Right lobe of liver (tissue), 6 donors: ENCODE results near the gene SORBS2. TPM values are rescaled to one million over a fixed set of nuclear protein-coding genes. Genes with fewer than 3 reads are reported as not detected.

Source experiments
- ATAC-seq, 4 donors: fragments of 200-7000 bp; cut with Tn5 transposase; one replicate each; pipeline ENCODE4 v1.9.1; 2020; ENCODE audit warnings: mild to moderate bottlenecking in 4 of 4, moderate library complexity in 4 of 4
- DNase-seq, 3 donors: peaks; one replicate each; pipeline ENCODE4 v3.0.0-alpha.2; 2020
- H3K27ac ChIP-seq, 3 donors: fragments of 200-600 bp; one replicate each; pipeline ENCODE4 v1.8.0; 2022
- H3K27me3 ChIP-seq, 2 donors: fragments of 200-600 bp; one replicate each; pipeline ENCODE4 v1.8.0; 2022
- H3K36me3 ChIP-seq, 4 donors: fragments of 200-600 bp; sonication (generic) in 1 of 4; one replicate each; pipeline versions ENCODE4 v1.5.1 to v1.8.0; 2017 to 2022; ENCODE audit warnings: control low read depth in 1 of 4
- H3K4me1 ChIP-seq, 4 donors: fragments of 200-600 bp; sonication (generic) in 1 of 4; one replicate each; pipeline versions ENCODE4 v1.5.1 to v1.8.0; 2017 to 2022; ENCODE audit warnings: control low read depth in 1 of 4
- H3K4me3 ChIP-seq, 3 donors: fragments of 200-600 bp; one replicate each; pipeline ENCODE4 v1.8.0; 2022
- H3K9me3 ChIP-seq, 4 donors: fragments of 200-600 bp; sonication (generic) in 1 of 4; one replicate each; pipeline versions ENCODE4 v1.5.1 to v1.8.0; 2017 to 2022; ENCODE audit warnings: control low read depth in 1 of 4
- POLR2A ChIP-seq: fragments of 450-650 bp; IDR thresholded peaks from one replicate; pipeline ENCODE4 v1.6.1; 2017; ENCODE audit warnings: antibody characterized with exemption, mild to moderate bottlenecking
- WGBS: methylation state at CpG from one replicate; pipeline ENCODE4 v1.1.6; 2018; ENCODE audit warnings: low coverage, low lambda C conversion rate; ENCODE audit not compliant: insufficient coverage; ENCODE audit errors: missing lambda C conversion rate; 5-methylcytosine and 5-hydroxymethylcytosine counted together
- intact Hi-C, 2 donors: fragments of 100-400 bp; cut with DNase I; formaldehyde crosslinking; loops; one replicate each; pipeline versions ENCODE4 v1.11.2 to v1.14.1; 2022
- total RNA-seq, 6 experiments: library from RNA; depleted of rRNA in 2 of 6; stranded (reverse); fragments of >200 nt in 2 of 6; fragmentation: NEBNext Ultra II Directional in 3 of 6; extraction: Animal tissue kit (Norgen Biotek cat#: 25700) in 3 of 6; gene quantifications; one replicate each; pipeline versions ENCODE4 v1.1.0 to v1.2.4, GENCODE V29; 2016 to 2023
- TF ChIP-seq, protein P1 (sequence below), 4 donors: fragments of 200-600 bp in 3 of 4; fragments of 450-650 bp in 1 of 4; IDR thresholded peaks; one replicate each; pipeline versions ENCODE4 v1.5.1 to v1.8.0; 2016 to 2022; ENCODE audit warnings: antibody characterized with exemption in 4 of 4, mild to moderate bottlenecking in 2 of 4
- donor health status: DM: no; HTN: yes; CAD: no.
- donor health status: DM: no; HTN: no; CAD: no.
- donor health status: DM: no; HTN: no; CAD: no.
- donor health status: DM: no; HTN: yes; CAD: no.
- donor health status: DM: no; HTN: yes; CAD: no.

The SORBS2 gene
- total RNA-seq, 6 experiments from 2014 or later: 60.8 to 144 (median 107) TPM

- no peaks in the 10 kb centered on the region for H3K4me1 ChIP-seq
- intact Hi-C loops: no loop called here
- H3K27ac ChIP-seq: no peak overlapping the region
- no peak for DNase-seq
- no peak for TF ChIP-seq POLR2A
- TF ChIP-seq, protein P1, sequence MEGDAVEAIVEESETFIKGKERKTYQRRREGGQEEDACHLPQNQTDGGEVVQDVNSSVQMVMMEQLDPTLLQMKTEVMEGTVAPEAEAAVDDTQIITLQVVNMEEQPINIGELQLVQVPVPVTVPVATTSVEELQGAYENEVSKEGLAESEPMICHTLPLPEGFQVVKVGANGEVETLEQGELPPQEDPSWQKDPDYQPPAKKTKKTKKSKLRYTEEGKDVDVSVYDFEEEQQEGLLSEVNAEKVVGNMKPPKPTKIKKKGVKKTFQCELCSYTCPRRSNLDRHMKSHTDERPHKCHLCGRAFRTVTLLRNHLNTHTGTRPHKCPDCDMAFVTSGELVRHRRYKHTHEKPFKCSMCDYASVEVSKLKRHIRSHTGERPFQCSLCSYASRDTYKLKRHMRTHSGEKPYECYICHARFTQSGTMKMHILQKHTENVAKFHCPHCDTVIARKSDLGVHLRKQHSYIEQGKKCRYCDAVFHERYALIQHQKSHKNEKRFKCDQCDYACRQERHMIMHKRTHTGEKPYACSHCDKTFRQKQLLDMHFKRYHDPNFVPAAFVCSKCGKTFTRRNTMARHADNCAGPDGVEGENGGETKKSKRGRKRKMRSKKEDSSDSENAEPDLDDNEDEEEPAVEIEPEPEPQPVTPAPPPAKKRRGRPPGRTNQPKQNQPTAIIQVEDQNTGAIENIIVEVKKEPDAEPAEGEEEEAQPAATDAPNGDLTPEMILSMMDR (IDR thresholded peaks at IDR 0.05): no peak
- H3K27me3 ChIP-seq: no peaks in the 10 kb centered on the region
- no peak overlapping the region for H3K4me3 ChIP-seq
- WGBS: 84% methylated on average over 10 of the region's 12 CpGs
- no peaks in the 10 kb centered on the region for H3K36me3 ChIP-seq
- no peaks in the 10 kb centered on the region for H3K9me3 ChIP-seq
- no peak for ATAC-seq
These were observed 231.3 kb downstream of the SORBS2 start for GRCh38 chr4:185580699-185581098.

GRCh38 chr4:185578284-185578683 is 233.7 kb downstream of the SORBS2 start:
- intact Hi-C loops: no loop called here
- TF ChIP-seq, protein P1 (IDR thresholded peaks at IDR 0.05): no peak
- no peak for TF ChIP-seq POLR2A
- 85% methylated on average over 3 of the region's 3 CpGs for WGBS
- Histone ChIP-seq H3K27ac (no peak overlapping the region), H3K4me1 (no peaks in the 10 kb centered on the region), H3K9me3 (no peaks in the 10 kb centered on the region), H3K36me3 (no peaks in the 10 kb centered on the region), H3K27me3 (no peaks in the 10 kb centered on the region), H3K4me3 (no peak overlapping the region)
- no peak for ATAC-seq
- DNase-seq: no peak

- Histone ChIP-seq H3K4me1 (no peaks in the 10 kb centered on the region), H3K9me3 (no peaks in the 10 kb centered on the region), H3K27me3 (no peaks in the 10 kb centered on the region), H3K4me3 (no peak overlapping the region), H3K36me3 (no peaks in the 10 kb centered on the region), H3K27ac (peak overlapping the region in 2 of 3 donors; percentile 0 to 10)
- intact Hi-C loops: no loop called here
- no peak for TF ChIP-seq POLR2A
- TF ChIP-seq, protein P1 (IDR thresholded peaks at IDR 0.05): no peak
- 83% methylated on average over 8 of the region's 8 CpGs for WGBS
- ATAC-seq: no peak
- DNase-seq: no peak
These were observed 234.7 kb downstream of the SORBS2 start for GRCh38 chr4:185576962-185577950.

- no peaks in the 10 kb centered on the region for H3K27me3 ChIP-seq
- H3K36me3 ChIP-seq: no peaks in the 10 kb centered on the region
- no peak overlapping the region for H3K4me3 ChIP-seq
- 76% methylated on average over 9 of the region's 9 CpGs for WGBS
- no peaks in the 10 kb centered on the region for H3K4me1 ChIP-seq
- intact Hi-C loops: no loop called here
- ATAC-seq (no peak), DNase-seq (no peak)
- H3K9me3 ChIP-seq: no peaks in the 10 kb centered on the region
- TF ChIP-seq POLR2A: no peak
- TF ChIP-seq, protein P1 (IDR thresholded peaks at IDR 0.05): no peak
- peak overlapping the region in 2 of 3 donors; percentile 0 to 8 for H3K27ac ChIP-seq
These were observed 235.6 kb downstream of the SORBS2 start for GRCh38 chr4:185576314-185576961.
